GM23338 (cell line): Measurements from ENCODE around the gene TBX2.

Experiments used
- CTCF ChIP-seq, 2 experiments: fragments of 200-600 bp in 1 of 2; sonication (generic) in 1 of 2; conservative IDR thresholded peaks; 2 replicates each; pipeline versions ENCODE4 v1.5.1 to v1.6.1; 2016 to 2017; ENCODE audit warnings: antibody characterized with exemption in 2 of 2, low read depth in 2 of 2, mild to moderate bottlenecking in 2 of 2, moderate library complexity in 1 of 2
- POLR2AphosphoS5 ChIP-seq: IDR thresholded peaks from 2 replicates; pipeline ENCODE4 v1.6.1; 2016; ENCODE audit warnings: antibody characterized with exemption, low read depth

- TF ChIP-seq CTCF (conservative IDR thresholded peaks at IDR 0.05; ENCODE audit: low read depth in 2 of 2) = no peak
- no peak for TF ChIP-seq POLR2AphosphoS5
These were observed 3.5 kb downstream of the TBX2 start for GRCh38 chr17:61402978-61403800.
